CD4-positive, alpha-beta T cell treated with Interleukin-21 for 1 hour (primary cell): ENCODE data around the gene SLC6A17.

Experiments
- DNase-seq: peaks from one replicate; pipeline ENCODE4 v3.0.0-alpha.2; 2020

Gene SLC6A17

DNA sequence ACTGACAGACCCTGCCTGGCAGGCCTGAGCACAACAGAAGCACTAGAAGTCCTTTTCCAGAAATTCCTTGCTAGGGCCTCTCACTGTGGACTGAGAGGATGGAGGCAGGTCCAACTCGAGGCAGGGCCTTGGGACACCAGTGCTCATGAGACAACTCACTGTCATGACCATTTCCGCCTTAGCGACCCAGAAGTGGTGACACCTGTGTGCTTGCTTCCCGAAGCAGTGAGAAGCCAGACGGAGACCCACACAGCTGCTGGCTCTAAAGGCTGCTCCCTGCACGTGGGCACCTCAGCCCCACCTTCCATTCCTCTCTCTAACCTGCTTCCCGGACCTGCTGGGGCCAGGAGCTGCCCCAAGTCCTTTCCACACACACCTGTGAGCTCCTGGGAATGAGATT is 92.9 kb downstream of the SLC6A17 start:
- no peak for DNase-seq

GRCh38 chr1:110243574-110243973 is 93.3 kb downstream of the SLC6A17 start:
- no peak for DNase-seq

DNA sequence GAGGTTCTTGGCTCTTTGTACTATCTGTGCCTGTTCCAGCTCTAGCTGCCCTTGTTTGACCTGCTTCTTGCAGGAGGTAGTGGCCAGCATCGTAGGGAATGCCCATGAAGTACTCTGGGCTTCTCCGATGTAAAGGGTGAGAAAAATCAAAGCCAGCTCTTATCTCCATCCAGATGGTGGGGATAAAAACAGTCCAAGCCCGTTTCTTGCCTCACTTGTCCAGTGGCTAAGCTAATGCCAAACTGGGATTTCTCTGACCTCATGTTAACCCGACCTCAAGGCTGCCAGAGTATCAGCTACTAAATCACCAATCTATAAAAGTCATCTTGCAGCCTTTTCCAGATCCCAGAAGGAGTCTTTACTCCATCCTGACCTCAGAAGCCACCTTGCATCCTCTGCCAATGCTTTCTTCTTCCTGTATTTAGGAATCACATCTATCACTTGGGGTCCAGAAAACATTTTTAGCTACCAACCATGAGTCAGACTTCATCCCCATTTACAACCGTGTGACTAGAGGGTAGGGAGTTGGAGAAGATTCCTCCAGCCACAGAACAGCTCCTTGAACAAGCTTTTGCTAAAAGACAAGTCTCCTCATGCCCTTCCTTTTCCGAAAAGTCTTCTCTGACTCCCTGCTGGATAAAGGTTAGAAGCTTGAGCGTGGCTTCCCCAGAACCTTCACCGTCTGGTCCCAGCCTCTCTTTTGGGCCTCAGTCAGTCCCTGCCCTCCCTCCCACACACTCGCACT is 95.8 kb downstream of the SLC6A17 start:
- no peak for DNase-seq

DNA sequence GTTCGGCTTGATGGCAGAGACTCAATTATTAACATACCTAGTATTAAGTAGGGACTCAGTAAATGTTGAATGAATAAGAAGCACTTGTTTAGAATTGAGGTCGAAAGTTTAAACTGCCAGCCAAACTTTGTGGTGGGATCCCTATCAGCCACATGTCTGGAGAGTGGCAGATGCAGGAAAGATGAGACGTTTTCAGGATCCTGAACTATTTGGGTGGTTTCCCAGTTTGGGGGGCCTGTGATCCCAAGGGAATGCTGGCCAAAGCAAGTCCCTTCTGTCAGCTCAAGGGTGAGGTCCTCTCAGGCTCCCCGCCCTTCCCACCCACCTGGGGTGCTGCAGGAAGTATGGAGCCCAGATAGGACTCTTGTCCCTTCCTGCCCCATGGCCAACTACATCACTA is 98.5 kb downstream of the SLC6A17 start:
- DNase-seq, result no peak

GRCh38 chr1:110249256-110249655 is 99.0 kb downstream of the SLC6A17 start:
- no peak for DNase-seq

- no peak for DNase-seq
Observed at GRCh38 chr1:110250008-110250407, 99.7 kb downstream of the SLC6A17 start.

DNA sequence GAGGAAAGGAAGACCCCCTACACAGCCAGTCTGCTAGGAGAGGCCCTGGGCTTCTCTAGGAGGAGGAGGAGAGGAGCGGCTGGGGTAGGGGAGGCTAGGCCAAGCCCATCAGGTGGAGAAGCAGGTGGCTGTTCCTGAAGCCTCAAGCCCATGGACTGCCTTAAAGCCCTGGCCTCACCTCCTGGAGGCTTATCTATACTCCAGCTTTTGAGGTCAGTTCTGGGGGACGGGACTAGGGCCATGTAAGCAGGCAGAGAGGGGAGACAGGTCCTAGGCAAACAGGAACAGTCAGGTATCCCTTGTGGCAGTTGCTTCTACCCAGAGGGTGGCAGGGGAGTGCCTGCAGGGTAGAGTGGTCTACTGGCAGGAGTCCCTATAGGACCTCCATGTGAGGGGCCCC is 100.5 kb downstream of the SLC6A17 start:
- DNase-seq, result no peak
